Measurements from ENCODE around the gene RABGEF1. TPM values are rescaled to one million over a fixed set of nuclear protein-coding genes. Genes with fewer than 3 reads are reported as not detected.
"Not testable (repeated sequence)": the region's sequence is repeated elsewhere in the genome, so short reads cannot be mapped to it uniquely, and the experiment has no call there.

Gene RABGEF1
- total RNA-seq, 1 donor from 2014 or later, result 21.8 TPM

GRCh38 chr7:66776800-66777442 is 36.4 kb downstream of the RABGEF1 start:
- Mint-ChIP-seq H3K27ac (peak overlapping the region; percentile 16), H3K4me1 (peaks cover 10% of the 10 kb centered on the region), H3K4me3 (no peak overlapping the region), H3K27me3 (ENCODE audit: low read depth) (no peaks in the 10 kb centered on the region), H3K36me3 (peaks cover 45% of the 10 kb centered on the region), H3K9me3 (no peaks in the 10 kb centered on the region)
- DNase-seq (ENCODE audit: low spot score in 2 of 2, unreplicated experiment in 2 of 2), result no peak
- TF ChIP-seq CTCF (IDR thresholded peaks at IDR 0.05; ENCODE audit: unreplicated experiment), result no peak

GRCh38 chr7:66778201-66778600 is 37.7 kb downstream of the RABGEF1 start:
- no peak overlapping the region for H3K4me3 Mint-ChIP-seq
- no peak for TF ChIP-seq CTCF (IDR thresholded peaks at IDR 0.05; ENCODE audit: unreplicated experiment)
- peaks cover 10% of the 10 kb centered on the region for H3K4me1 Mint-ChIP-seq
- peaks cover 46% of the 10 kb centered on the region for H3K36me3 Mint-ChIP-seq
- no peaks in the 10 kb centered on the region for H3K9me3 Mint-ChIP-seq
- no peak for DNase-seq (ENCODE audit: low spot score in 2 of 2, unreplicated experiment in 2 of 2)
- H3K27ac Mint-ChIP-seq, result peak overlapping the region; percentile 94
- no peaks in the 10 kb centered on the region for H3K27me3 Mint-ChIP-seq (ENCODE audit: low read depth)

GRCh38 chr7:66779669-66780409 is 39.3 kb downstream of the RABGEF1 start:
- no peaks in the 10 kb centered on the region for H3K9me3 Mint-ChIP-seq

GRCh38 chr7:66781408-66782090 is 41.0 kb downstream of the RABGEF1 start:
- no peak for DNase-seq (ENCODE audit: low spot score in 2 of 2, unreplicated experiment in 2 of 2)
- Mint-ChIP-seq H3K36me3 (peaks cover 40% of the 10 kb centered on the region), H3K4me1 (peaks cover 10% of the 10 kb centered on the region), H3K9me3 (no peaks in the 10 kb centered on the region), H3K27ac (no peak overlapping the region), H3K27me3 (ENCODE audit: low read depth) (no peaks in the 10 kb centered on the region), H3K4me3 (no peak overlapping the region)
- no peak for TF ChIP-seq CTCF (IDR thresholded peaks at IDR 0.05; ENCODE audit: unreplicated experiment)

More at GRCh38 chr7:66779669-66780409, 39.3 kb downstream of the RABGEF1 start:
- H3K36me3 Mint-ChIP-seq, result peaks cover 39% of the 10 kb centered on the region
- H3K27ac Mint-ChIP-seq, result peak overlapping the region; percentile 50
- no peak for DNase-seq (ENCODE audit: low spot score in 2 of 2, unreplicated experiment in 2 of 2)
- TF ChIP-seq CTCF (IDR thresholded peaks at IDR 0.05; ENCODE audit: unreplicated experiment), result no peak
- H3K27me3 Mint-ChIP-seq (ENCODE audit: low read depth), result no peaks in the 10 kb centered on the region
- H3K4me3 Mint-ChIP-seq, result no peak overlapping the region
- H3K4me1 Mint-ChIP-seq, result peaks cover 10% of the 10 kb centered on the region

GRCh38 chr7:66782875-66783274 is 42.3 kb downstream of the RABGEF1 start:
- H3K36me3 Mint-ChIP-seq, result peaks cover 40% of the 10 kb centered on the region
- H3K4me1 Mint-ChIP-seq; DNase-seq (ENCODE audit: low spot score in 2 of 2, unreplicated experiment in 2 of 2); H3K4me3 Mint-ChIP-seq; H3K27ac Mint-ChIP-seq; H3K27me3 Mint-ChIP-seq (ENCODE audit: low read depth); H3K9me3 Mint-ChIP-seq: not testable (repeated sequence)

GRCh38 chr7:66783887-66784595 is 43.5 kb downstream of the RABGEF1 start:
- H3K9me3 Mint-ChIP-seq, H3K4me3 Mint-ChIP-seq, H3K27ac Mint-ChIP-seq: not testable (repeated sequence)

More at GRCh38 chr7:66783887-66784595, 43.5 kb downstream of the RABGEF1 start:
- not testable (repeated sequence) for H3K4me1 Mint-ChIP-seq; DNase-seq (ENCODE audit: low spot score in 2 of 2, unreplicated experiment in 2 of 2); H3K27me3 Mint-ChIP-seq (ENCODE audit: low read depth)
- H3K36me3 Mint-ChIP-seq, result peaks cover 39% of the 10 kb centered on the region
